ENCODE data around the gene EVX1. TPM values are rescaled to one million over a fixed set of nuclear protein-coding genes. Genes with fewer than 3 reads are reported as not detected.

EVX1 gene
- total RNA-seq, 2 experiments from 2014 or later = 0.25 to 0.33 TPM

DNA sequence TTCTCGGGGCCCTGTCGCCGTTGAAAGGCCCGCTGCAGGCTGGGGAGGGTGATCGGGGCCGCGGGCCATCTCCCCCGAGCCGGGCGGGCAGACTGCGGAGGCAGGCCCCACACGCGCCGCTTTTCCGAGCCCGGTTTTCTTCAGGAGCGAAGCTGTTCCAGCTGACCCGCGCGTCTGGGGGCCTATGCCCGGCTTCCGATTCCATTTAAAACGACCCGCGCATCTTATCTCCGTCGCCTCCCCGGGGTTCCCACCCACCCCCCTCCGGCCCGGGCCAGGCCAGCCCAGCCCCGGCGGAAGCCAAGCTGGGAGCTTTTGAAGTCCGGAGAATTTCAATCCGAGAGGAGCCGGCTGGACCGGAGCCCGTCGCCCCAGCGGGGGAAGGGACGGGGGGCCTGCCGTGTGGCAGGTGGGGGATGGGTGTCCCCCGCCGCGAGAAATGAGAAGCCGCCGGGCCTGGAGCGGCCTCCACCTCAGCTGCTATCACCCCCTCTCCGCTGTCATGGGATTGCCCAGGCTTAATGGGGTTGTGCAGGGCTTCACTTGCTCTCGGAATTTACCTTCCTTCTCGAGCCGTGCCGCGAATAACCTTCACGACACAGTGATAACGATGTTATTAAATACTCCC, 3.1 kb upstream of the EVX1 start:
- no peak overlapping the region for H3K4me3 ChIP-seq (ENCODE audit: low read length)
- intact Hi-C loops (cut with DNase I, micrococcal nuclease) = no loop called here
- TF ChIP-seq, protein P1, sequence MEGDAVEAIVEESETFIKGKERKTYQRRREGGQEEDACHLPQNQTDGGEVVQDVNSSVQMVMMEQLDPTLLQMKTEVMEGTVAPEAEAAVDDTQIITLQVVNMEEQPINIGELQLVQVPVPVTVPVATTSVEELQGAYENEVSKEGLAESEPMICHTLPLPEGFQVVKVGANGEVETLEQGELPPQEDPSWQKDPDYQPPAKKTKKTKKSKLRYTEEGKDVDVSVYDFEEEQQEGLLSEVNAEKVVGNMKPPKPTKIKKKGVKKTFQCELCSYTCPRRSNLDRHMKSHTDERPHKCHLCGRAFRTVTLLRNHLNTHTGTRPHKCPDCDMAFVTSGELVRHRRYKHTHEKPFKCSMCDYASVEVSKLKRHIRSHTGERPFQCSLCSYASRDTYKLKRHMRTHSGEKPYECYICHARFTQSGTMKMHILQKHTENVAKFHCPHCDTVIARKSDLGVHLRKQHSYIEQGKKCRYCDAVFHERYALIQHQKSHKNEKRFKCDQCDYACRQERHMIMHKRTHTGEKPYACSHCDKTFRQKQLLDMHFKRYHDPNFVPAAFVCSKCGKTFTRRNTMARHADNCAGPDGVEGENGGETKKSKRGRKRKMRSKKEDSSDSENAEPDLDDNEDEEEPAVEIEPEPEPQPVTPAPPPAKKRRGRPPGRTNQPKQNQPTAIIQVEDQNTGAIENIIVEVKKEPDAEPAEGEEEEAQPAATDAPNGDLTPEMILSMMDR (IDR thresholded peaks at IDR 0.05) = no peak
- ATAC-seq (ENCODE audit: poor library complexity) (no peak), DNase-seq (no peak)
- peaks cover 0 to 29% of the 10 kb centered on the region in 2 experiments for H3K9me3 ChIP-seq (ENCODE audit: control insufficient read depth in 1 of 2, insufficient read depth in 1 of 2, low read length in 2 of 2)
- Mint-ChIP-seq H3K27me3 (peaks cover 86% of the 10 kb centered on the region), H3K4me3 (peak overlapping the region; percentile 31), H3K27ac (no peak overlapping the region), H3K4me1 (ENCODE audit: low read depth) (peaks cover 39% of the 10 kb centered on the region), H3K36me3 (ENCODE audit: low read depth) (no peaks in the 10 kb centered on the region), H3K9me3 (no peaks in the 10 kb centered on the region)
- H3K27me3 ChIP-seq (ENCODE audit: control insufficient read depth in 1 of 2, insufficient read depth in 2 of 2, low read length in 2 of 2) = peaks cover 84 to 99% of the 10 kb centered on the region in 2 experiments
- peaks cover 38% of the 10 kb centered on the region for H3K4me1 ChIP-seq (ENCODE audit: insufficient read depth, low read length)
- ChIA-PET CTCF (no interaction called here), POLR2A (no interaction called here)
- no peaks in the 10 kb centered on the region for H3K36me3 ChIP-seq (ENCODE audit: insufficient read depth, low read length)
- H3K27ac ChIP-seq (ENCODE audit: low read depth in 1 of 2, low read length in 2 of 2) = no peak overlapping the region

DNA sequence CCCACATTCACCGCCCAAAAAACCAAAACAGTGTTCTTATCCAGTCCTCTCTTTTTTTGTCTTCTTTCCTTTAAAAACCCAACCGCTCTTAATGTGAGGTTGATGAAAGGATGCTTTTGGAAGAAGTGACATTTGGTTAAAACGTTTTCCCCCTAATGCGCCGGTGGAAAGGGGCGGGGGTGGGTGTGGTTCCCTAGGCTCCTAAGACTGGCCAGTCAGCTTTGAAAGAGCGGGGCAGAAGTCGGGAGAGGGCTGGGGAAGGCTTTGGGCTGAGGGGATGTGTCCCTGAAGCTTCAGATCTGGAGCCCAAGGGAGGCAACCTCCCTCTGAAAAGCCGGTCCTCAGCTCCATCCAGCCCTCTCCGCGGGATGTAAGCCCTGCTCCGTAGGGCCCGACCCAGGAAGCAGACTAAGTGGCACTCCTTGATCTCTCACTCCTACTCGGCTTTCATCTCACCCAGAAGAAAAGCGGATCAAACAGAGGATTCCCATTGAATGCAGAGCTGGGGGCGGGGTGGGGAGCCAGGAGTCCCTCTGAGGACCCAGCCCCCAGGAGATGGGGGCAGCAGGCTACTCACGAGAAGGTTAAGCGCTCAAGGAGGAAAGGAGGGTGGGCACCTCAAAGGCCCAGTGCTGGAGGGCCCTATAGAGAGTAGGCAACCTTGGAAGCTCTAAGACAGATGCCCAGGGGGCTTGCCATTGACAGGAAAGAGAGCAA, 2.4 kb upstream of the EVX1 start:
- no peak overlapping the region for H3K27ac ChIP-seq (ENCODE audit: low read depth in 1 of 2, low read length in 2 of 2)
- Mint-ChIP-seq H3K4me3 (peak overlapping the region; percentile 31), H3K4me1 (ENCODE audit: low read depth) (peaks cover 40% of the 10 kb centered on the region), H3K27ac (no peak overlapping the region), H3K27me3 (peaks cover 87% of the 10 kb centered on the region), H3K9me3 (no peaks in the 10 kb centered on the region), H3K36me3 (ENCODE audit: low read depth) (no peaks in the 10 kb centered on the region)
- peaks cover 38% of the 10 kb centered on the region for H3K4me1 ChIP-seq (ENCODE audit: insufficient read depth, low read length)
- ATAC-seq (ENCODE audit: poor library complexity) = no peak
- peaks cover 0 to 33% of the 10 kb centered on the region in 2 experiments for H3K9me3 ChIP-seq (ENCODE audit: control insufficient read depth in 1 of 2, insufficient read depth in 1 of 2, low read length in 2 of 2)
- TF ChIP-seq, protein P1 (IDR thresholded peaks at IDR 0.05) = no peak
- intact Hi-C loops (cut with DNase I, micrococcal nuclease) = no loop called here
- H3K27me3 ChIP-seq (ENCODE audit: control insufficient read depth in 1 of 2, insufficient read depth in 2 of 2, low read length in 2 of 2) = peaks cover 85 to 100% of the 10 kb centered on the region in 2 experiments
- no peak for DNase-seq
- ChIA-PET CTCF (no interaction called here), POLR2A (no interaction called here)
- H3K4me3 ChIP-seq (ENCODE audit: low read length) = no peak overlapping the region
- no peaks in the 10 kb centered on the region for H3K36me3 ChIP-seq (ENCODE audit: insufficient read depth, low read length)

DNA sequence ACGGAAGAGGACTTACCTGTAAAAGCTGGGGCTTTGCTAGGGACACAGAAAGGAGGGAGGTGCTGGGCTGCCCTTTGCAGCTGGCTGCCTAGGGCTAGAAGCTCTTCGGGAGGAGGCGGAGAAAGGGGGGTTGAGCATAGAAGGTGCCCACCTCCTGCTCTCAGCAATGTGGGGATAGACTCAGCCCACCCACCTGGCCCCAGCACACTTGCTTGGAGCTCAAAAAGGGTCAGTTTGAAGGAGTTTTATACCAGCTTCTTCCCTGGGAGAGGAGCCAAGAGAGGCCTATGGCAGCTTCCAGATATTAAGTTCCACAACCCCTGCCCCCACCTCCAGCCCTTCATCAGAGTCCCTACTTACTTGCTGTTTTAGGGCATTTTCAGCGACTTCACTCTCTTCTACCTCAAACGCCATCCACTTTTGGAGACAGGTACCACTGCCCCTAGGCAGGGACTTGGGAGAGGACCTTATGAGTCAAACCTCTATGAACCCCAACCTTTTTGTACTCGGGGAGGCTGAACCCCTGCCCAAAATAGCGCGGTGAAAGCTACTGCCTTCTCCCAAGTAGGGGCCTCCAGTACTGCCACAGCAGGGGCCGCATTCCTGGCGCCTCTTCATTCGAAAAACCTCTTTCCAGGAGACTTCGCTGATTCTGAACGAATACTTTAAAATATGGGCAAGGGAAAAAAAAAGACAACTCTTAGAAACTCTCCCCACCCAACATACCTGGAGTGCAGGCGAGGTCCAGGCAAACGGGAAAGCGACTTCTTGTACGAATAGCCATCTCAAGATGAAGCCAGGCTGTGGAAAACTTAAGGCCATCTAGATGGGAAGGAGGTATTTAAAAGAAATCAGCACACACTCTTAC, 1.2 kb upstream of the EVX1 start:
- peaks cover 78 to 97% of the 10 kb centered on the region in 2 experiments for H3K27me3 ChIP-seq (ENCODE audit: control insufficient read depth in 1 of 2, insufficient read depth in 2 of 2, low read length in 2 of 2)
- no peak overlapping the region for H3K27ac ChIP-seq (ENCODE audit: low read depth in 1 of 2, low read length in 2 of 2)
- no peak for ATAC-seq (ENCODE audit: poor library complexity)

More for the DNA sequence above, 1.2 kb upstream of the EVX1 start:
- Mint-ChIP-seq H3K4me3 (peak overlapping the region; percentile 4), H3K27ac (no peak overlapping the region), H3K27me3 (peaks cover 81% of the 10 kb centered on the region), H3K36me3 (ENCODE audit: low read depth) (no peaks in the 10 kb centered on the region), H3K4me1 (ENCODE audit: low read depth) (peaks cover 34% of the 10 kb centered on the region), H3K9me3 (no peaks in the 10 kb centered on the region)
- peaks cover 0 to 37% of the 10 kb centered on the region in 2 experiments for H3K9me3 ChIP-seq (ENCODE audit: control insufficient read depth in 1 of 2, insufficient read depth in 1 of 2, low read length in 2 of 2)
- no peaks in the 10 kb centered on the region for H3K36me3 ChIP-seq (ENCODE audit: insufficient read depth, low read length)
- H3K4me3 ChIP-seq (ENCODE audit: low read length) = no peak overlapping the region
- POLR2A ChIA-PET = interaction anchor here (1.3 kb wide), 1 partner anchor 58 kb away, joined by 3 read pairs; no protein-coding TSS in a partner anchor
- CTCF ChIA-PET = no interaction called here
- no peak for DNase-seq
- TF ChIP-seq, protein P1 (IDR thresholded peaks at IDR 0.05) = no peak
- H3K4me1 ChIP-seq (ENCODE audit: insufficient read depth, low read length) = peaks cover 36% of the 10 kb centered on the region
- intact Hi-C loops (cut with DNase I, micrococcal nuclease) = no loop called here
